Liver (tissue), 9 donors: ENCODE results near the gene DSCAML1. TPM values are rescaled to one million over a fixed set of nuclear protein-coding genes. Genes with fewer than 3 reads are reported as not detected.

Experiments
- DNase-seq: peaks from one replicate; pipeline ENCODE4 v3.0.0-alpha.2; 2017; ENCODE audit warnings: low spot score
- H3K27ac ChIP-seq, 2 donors: one replicate each; pipeline ENCODE4 v1.7.0; 2013; ENCODE audit warnings: inconsistent platforms in 2 of 2, low read length in 2 of 2, control low read depth in 1 of 2, low read depth in 1 of 2, mild to moderate bottlenecking in 1 of 2
- H3K27me3 ChIP-seq, 4 donors: one replicate each; pipeline versions ENCODE4 v1.6.1 to v1.7.0; 2013; ENCODE audit warnings: low read length in 3 of 4, inconsistent platforms in 1 of 4, mild to moderate bottlenecking in 1 of 4, moderate library complexity in 1 of 4; ENCODE audit not compliant: control insufficient read depth in 4 of 4, insufficient read depth in 4 of 4
- H3K36me3 ChIP-seq, 4 donors: one replicate each; pipeline versions ENCODE4 v1.6.1 to v1.7.0; 2013; ENCODE audit warnings: low read length in 3 of 4, mild to moderate bottlenecking in 3 of 4, low read depth in 1 of 4, moderate library complexity in 1 of 4; ENCODE audit not compliant: control insufficient read depth in 4 of 4, insufficient read depth in 3 of 4
- H3K4me1 ChIP-seq, 4 donors: one replicate each; pipeline versions ENCODE4 v1.6.1 to v1.7.0; 2013; ENCODE audit warnings: low read length in 3 of 4, mild to moderate bottlenecking in 3 of 4, moderate library complexity in 1 of 4; ENCODE audit not compliant: control insufficient read depth in 4 of 4, insufficient read depth in 4 of 4
- H3K4me3 ChIP-seq, 3 donors: one replicate each; pipeline versions ENCODE4 v1.6.1 to v1.7.0; 2013; ENCODE audit warnings: low read length in 3 of 3, control low read depth in 1 of 3, low read depth in 1 of 3, mild to moderate bottlenecking in 1 of 3
- H3K9ac ChIP-seq, 2 donors: one replicate each; pipeline ENCODE4 v1.7.0; 2013; ENCODE audit warnings: low read length in 2 of 2, mild to moderate bottlenecking in 2 of 2, moderate library complexity in 2 of 2, control low read depth in 1 of 2, low read depth in 1 of 2
- H3K9me3 ChIP-seq, 4 donors: one replicate each; pipeline versions ENCODE4 v1.6.1 to v1.7.0; 2013; ENCODE audit warnings: low read length in 3 of 4; ENCODE audit not compliant: control insufficient read depth in 4 of 4
- ATF3 ChIP-seq: IDR thresholded peaks from 2 replicates; pipeline ENCODE4 v1.6.1; 2016; ENCODE audit warnings: antibody characterized with exemption
- EGR1 ChIP-seq, 2 donors: IDR thresholded peaks; 2 replicates each; pipeline ENCODE4 v1.6.1; 2016 to 2018; ENCODE audit warnings: antibody characterized with exemption in 2 of 2, low read depth in 2 of 2
- FOXA1 ChIP-seq: IDR thresholded peaks from 2 replicates; pipeline ENCODE4 v1.6.1; 2016; ENCODE audit warnings: antibody characterized with exemption
- FOXA2 ChIP-seq: IDR thresholded peaks from 2 replicates; pipeline ENCODE4 v1.6.1; 2016; ENCODE audit warnings: antibody characterized with exemption
- GABPA ChIP-seq, 2 donors: IDR thresholded peaks in 1 of 2; conservative IDR thresholded peaks in 1 of 2; 2 replicates each; pipeline ENCODE4 v1.6.1; 2016; ENCODE audit warnings: antibody characterized with exemption in 2 of 2, mild to moderate bottlenecking in 1 of 2, moderate library complexity in 1 of 2
- HNF4A ChIP-seq, 2 donors: conservative IDR thresholded peaks; 2 replicates each; pipeline ENCODE4 v1.6.1; 2016; ENCODE audit warnings: antibody characterized with exemption in 2 of 2, mild to moderate bottlenecking in 2 of 2
- HNF4G ChIP-seq: IDR thresholded peaks from 2 replicates; pipeline ENCODE4 v1.6.1; 2016; ENCODE audit warnings: antibody characterized with exemption
- JUND ChIP-seq, 2 donors: IDR thresholded peaks; 2 replicates each; pipeline ENCODE4 v1.6.1; 2016; ENCODE audit warnings: antibody characterized with exemption in 2 of 2
- MAX ChIP-seq: IDR thresholded peaks from 2 replicates; pipeline ENCODE4 v1.6.1; 2016; ENCODE audit warnings: antibody characterized with exemption
- NR2F2 ChIP-seq: IDR thresholded peaks from 2 replicates; pipeline ENCODE4 v1.6.1; 2016; ENCODE audit warnings: antibody characterized with exemption
- RAD21 ChIP-seq, 2 donors: IDR thresholded peaks; 2 replicates each; pipeline ENCODE4 v1.6.1; 2016; ENCODE audit warnings: antibody characterized with exemption in 2 of 2, mild to moderate bottlenecking in 2 of 2
- REST ChIP-seq: IDR thresholded peaks from 2 replicates; pipeline ENCODE4 v1.6.1; 2016; ENCODE audit warnings: antibody characterized with exemption, mild to moderate bottlenecking
- RXRA ChIP-seq, 2 donors: IDR thresholded peaks; 2 replicates each; pipeline ENCODE4 v1.6.1; 2017 to 2018; ENCODE audit warnings: antibody characterized with exemption in 2 of 2, mild to moderate bottlenecking in 1 of 2
- SP1 ChIP-seq: IDR thresholded peaks from 2 replicates; pipeline ENCODE4 v1.6.1; 2018; ENCODE audit warnings: antibody characterized with exemption, mild to moderate bottlenecking
- TAF1 ChIP-seq: conservative IDR thresholded peaks from 2 replicates; pipeline ENCODE4 v1.6.1; 2016; ENCODE audit warnings: antibody characterized with exemption, mild to moderate bottlenecking
- YY1 ChIP-seq: IDR thresholded peaks from 2 replicates; pipeline ENCODE4 v1.6.1; 2016; ENCODE audit warnings: antibody characterized with exemption, mild to moderate bottlenecking
- WGBS: extraction: QIAGEN DNeasy Blood & Tissue Kit; methylation state at CpG from one replicate; pipeline ENCODE4 v1.1.7; 2013; 5-methylcytosine and 5-hydroxymethylcytosine counted together
- polyA plus RNA-seq, 2 donors: library from polyadenylated mRNA; stranded (reverse) in 1 of 2; unstranded in 1 of 2; fragments of 200-250 nt in 1 of 2; fragments of >200 nt in 1 of 2; fragmentation: Nextera tagmentation in 1 of 2; extraction: Ambion mirVana in 1 of 2; gene quantifications; one replicate each; pipeline versions ENCODE4 v1.2.1 to v1.2.3, GENCODE V29; 2013 to 2015
- total RNA-seq, 2 donors: library from RNA; depleted of rRNA; stranded (reverse); fragments of >200 nt; gene quantifications; one replicate each; pipeline ENCODE4 v1.2.3, GENCODE V29; 2014
- TF ChIP-seq, protein P1 (sequence below): fragments of 150-350 bp; IDR thresholded peaks from 2 replicates; pipeline ENCODE4 v1.5.1; 2017; ENCODE audit warnings: improper control_type of control experiment, low read depth, low read length; ENCODE audit not compliant: missing input control
- TF ChIP-seq, protein P2 (sequence below): IDR thresholded peaks from 2 replicates; pipeline ENCODE4 v1.6.1; 2016; ENCODE audit warnings: antibody characterized with exemption
- donor health status: healthy.
- donor health status: healthy.
- donor health status: healthy.
- donor health status: healthy.
- donor health status: healthy.

DSCAML1 gene
- total and polyA plus RNA-seq, 4 donors: 0.07 to 0.42 (median 0.20) TPM

- TF ChIP-seq, protein P1, sequence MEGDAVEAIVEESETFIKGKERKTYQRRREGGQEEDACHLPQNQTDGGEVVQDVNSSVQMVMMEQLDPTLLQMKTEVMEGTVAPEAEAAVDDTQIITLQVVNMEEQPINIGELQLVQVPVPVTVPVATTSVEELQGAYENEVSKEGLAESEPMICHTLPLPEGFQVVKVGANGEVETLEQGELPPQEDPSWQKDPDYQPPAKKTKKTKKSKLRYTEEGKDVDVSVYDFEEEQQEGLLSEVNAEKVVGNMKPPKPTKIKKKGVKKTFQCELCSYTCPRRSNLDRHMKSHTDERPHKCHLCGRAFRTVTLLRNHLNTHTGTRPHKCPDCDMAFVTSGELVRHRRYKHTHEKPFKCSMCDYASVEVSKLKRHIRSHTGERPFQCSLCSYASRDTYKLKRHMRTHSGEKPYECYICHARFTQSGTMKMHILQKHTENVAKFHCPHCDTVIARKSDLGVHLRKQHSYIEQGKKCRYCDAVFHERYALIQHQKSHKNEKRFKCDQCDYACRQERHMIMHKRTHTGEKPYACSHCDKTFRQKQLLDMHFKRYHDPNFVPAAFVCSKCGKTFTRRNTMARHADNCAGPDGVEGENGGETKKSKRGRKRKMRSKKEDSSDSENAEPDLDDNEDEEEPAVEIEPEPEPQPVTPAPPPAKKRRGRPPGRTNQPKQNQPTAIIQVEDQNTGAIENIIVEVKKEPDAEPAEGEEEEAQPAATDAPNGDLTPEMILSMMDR: no peak
- no peak for TF ChIP-seq GABPA (IDR thresholded peaks at IDR 0.05 in 1 of 2, conservative IDR thresholded peaks at IDR 0.05 in 1 of 2)
- TF ChIP-seq HNF4G: no peak
- TF ChIP-seq NR2F2: no peak
- no peak for TF ChIP-seq RAD21 (IDR thresholded peaks at IDR 0.05)
- no peak for TF ChIP-seq ATF3
- no peak for TF ChIP-seq TAF1
These were observed 40.8 kb upstream of the DSCAML1 start (continued) for GRCh38 chr11:117837791-117838190.

DNA sequence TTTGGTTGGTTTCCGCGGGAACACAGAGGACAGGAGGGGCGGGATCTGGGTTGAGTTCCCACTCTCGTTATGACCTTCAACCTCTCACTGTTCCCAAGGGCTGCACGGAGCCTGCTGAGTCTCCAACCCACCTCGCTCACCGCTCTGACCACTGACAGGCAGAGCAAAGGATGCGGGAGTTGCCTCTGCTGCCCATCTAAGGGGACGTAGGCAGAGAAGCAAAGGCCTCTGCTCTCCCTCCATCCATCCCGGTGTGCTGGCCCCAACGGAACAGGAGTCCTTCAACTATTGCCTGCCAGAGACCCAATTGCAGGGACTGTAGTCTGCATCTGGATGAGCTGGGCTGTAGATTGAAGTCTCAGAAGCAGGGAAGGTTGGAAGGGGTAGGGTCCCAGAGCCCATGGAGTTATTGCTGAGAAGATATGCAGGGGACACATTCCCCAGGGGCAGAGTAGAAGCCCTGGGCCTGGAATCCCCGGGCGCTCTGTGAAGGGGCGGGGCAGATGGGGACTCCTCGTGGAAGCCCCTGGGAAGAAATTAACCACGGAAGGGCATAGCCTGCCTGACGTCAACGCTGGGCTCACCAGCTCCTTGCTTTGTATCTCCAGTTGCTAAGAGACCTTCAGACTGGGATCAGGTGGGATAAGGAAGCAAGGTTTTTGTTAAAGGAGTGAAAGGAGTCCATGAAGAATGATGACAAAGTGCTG lies 40.2 kb upstream of the DSCAML1 start:
- DNase-seq: peak; percentile 30
- no peak overlapping the region for H3K4me3 ChIP-seq
- H3K4me1 ChIP-seq: no peaks in the 10 kb centered on the region
- no peak overlapping the region for H3K27ac ChIP-seq
- no peak overlapping the region for H3K9ac ChIP-seq
- H3K27me3 ChIP-seq: no peaks in the 10 kb centered on the region
- TF ChIP-seq, protein P1: no peak
- no peak for TF ChIP-seq EGR1 (IDR thresholded peaks at IDR 0.05; ENCODE audit: low read depth in 2 of 2)
- TF ChIP-seq SP1: no peak
- TF ChIP-seq MAX: no peak
- no peak for TF ChIP-seq FOXA1
- no peak for TF ChIP-seq FOXA2
- TF ChIP-seq, protein P2, sequence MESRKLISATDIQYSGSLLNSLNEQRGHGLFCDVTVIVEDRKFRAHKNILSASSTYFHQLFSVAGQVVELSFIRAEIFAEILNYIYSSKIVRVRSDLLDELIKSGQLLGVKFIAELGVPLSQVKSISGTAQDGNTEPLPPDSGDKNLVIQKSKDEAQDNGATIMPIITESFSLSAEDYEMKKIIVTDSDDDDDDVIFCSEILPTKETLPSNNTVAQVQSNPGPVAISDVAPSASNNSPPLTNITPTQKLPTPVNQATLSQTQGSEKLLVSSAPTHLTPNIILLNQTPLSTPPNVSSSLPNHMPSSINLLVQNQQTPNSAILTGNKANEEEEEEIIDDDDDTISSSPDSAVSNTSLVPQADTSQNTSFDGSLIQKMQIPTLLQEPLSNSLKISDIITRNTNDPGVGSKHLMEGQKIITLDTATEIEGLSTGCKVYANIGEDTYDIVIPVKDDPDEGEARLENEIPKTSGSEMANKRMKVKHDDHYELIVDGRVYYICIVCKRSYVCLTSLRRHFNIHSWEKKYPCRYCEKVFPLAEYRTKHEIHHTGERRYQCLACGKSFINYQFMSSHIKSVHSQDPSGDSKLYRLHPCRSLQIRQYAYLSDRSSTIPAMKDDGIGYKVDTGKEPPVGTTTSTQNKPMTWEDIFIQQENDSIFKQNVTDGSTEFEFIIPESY: no peak
- TF ChIP-seq REST: no peak
- no peak for TF ChIP-seq TAF1
- no peak for TF ChIP-seq RXRA (IDR thresholded peaks at IDR 0.05)
- no peak for TF ChIP-seq JUND (IDR thresholded peaks at IDR 0.05)
- no peak for TF ChIP-seq NR2F2
- no peak for TF ChIP-seq RAD21 (IDR thresholded peaks at IDR 0.05)
- no peak for TF ChIP-seq ATF3
- no peak for TF ChIP-seq YY1
- TF ChIP-seq HNF4A (conservative IDR thresholded peaks at IDR 0.05): no peak
- TF ChIP-seq HNF4G: no peak
- TF ChIP-seq GABPA (IDR thresholded peaks at IDR 0.05 in 1 of 2, conservative IDR thresholded peaks at IDR 0.05 in 1 of 2): no peak
- WGBS: 72% methylated on average over 18 of the region's 18 CpGs
- no peaks in the 10 kb centered on the region for H3K36me3 ChIP-seq
- H3K9me3 ChIP-seq: no peaks in the 10 kb centered on the region
